Urinary bladder (tissue), 4 donors: Measurements from ENCODE around the gene GLDN. TPM values are rescaled to one million over a fixed set of nuclear protein-coding genes. Genes with fewer than 3 reads are reported as not detected.

Experiments used
- DNase-seq: peaks from one replicate; pipeline ENCODE4 v3.0.0-alpha.2; 2015; ENCODE audit errors: extremely low spot score
- H3K27ac ChIP-seq: one replicate; pipeline ENCODE4 v1.5.1; 2013; ENCODE audit warnings: low read depth, mild to moderate bottlenecking, moderate library complexity
- H3K36me3 ChIP-seq: one replicate; pipeline ENCODE4 v1.6.1; 2013; ENCODE audit warnings: mild to moderate bottlenecking, moderate library complexity; ENCODE audit not compliant: insufficient read depth
- H3K4me1 ChIP-seq: one replicate; pipeline ENCODE4 v1.6.1; 2013; ENCODE audit warnings: mild to moderate bottlenecking, moderate library complexity; ENCODE audit not compliant: insufficient read depth
- H3K4me3 ChIP-seq: one replicate; pipeline ENCODE4 v1.5.1; 2013; ENCODE audit warnings: low read depth, low read length
- WGBS: extraction: QIAGEN DNeasy Blood & Tissue Kit; methylation state at CpG from one replicate; pipeline ENCODE4 v1.1.7; 2013; 5-methylcytosine and 5-hydroxymethylcytosine counted together
- polyA plus RNA-seq: library from polyadenylated mRNA; stranded (reverse); fragments of 200-250 nt; gene quantifications from one replicate; pipeline ENCODE4 v1.2.3, GENCODE V29; 2013
- total RNA-seq: library from RNA; depleted of rRNA; stranded (reverse); fragments of >200 nt; gene quantifications from one replicate; pipeline ENCODE4 v1.2.3, GENCODE V29; 2014
- donor health status: healthy with polysubstance abuse.
- donor health status: healthy.

GLDN gene
- total and polyA plus RNA-seq, 2 donors, result 1.5 to 1.9 TPM

- no peak for DNase-seq
- Histone ChIP-seq H3K4me1 (peaks cover 1% of the 10 kb centered on the region), H3K36me3 (no peaks in the 10 kb centered on the region), H3K4me3 (no peak overlapping the region), H3K27ac (no peak overlapping the region)
Measured at GRCh38 chr15:51374131-51374530, 32.7 kb downstream of the GLDN start.

GRCh38 chr15:51375966-51376640 is 34.6 kb downstream of the GLDN start:
- H3K27ac ChIP-seq, result no peak overlapping the region
- 77% methylated on average over 3 of the region's 3 CpGs for WGBS

GRCh38 chr15:51377038-51377786 is 35.8 kb downstream of the GLDN start:
- no peak for DNase-seq
- H3K27ac ChIP-seq, result no peak overlapping the region
- no peak overlapping the region for H3K4me3 ChIP-seq
- H3K4me1 ChIP-seq, result no peaks in the 10 kb centered on the region
- no peaks in the 10 kb centered on the region for H3K36me3 ChIP-seq
- WGBS, result 85% methylated on average over 15 of the region's 15 CpGs

More at GRCh38 chr15:51375966-51376640, 34.6 kb downstream of the GLDN start:
- no peak for DNase-seq
- no peaks in the 10 kb centered on the region for H3K36me3 ChIP-seq
- H3K4me1 ChIP-seq, result no peaks in the 10 kb centered on the region
- H3K4me3 ChIP-seq, result no peak overlapping the region

DNA sequence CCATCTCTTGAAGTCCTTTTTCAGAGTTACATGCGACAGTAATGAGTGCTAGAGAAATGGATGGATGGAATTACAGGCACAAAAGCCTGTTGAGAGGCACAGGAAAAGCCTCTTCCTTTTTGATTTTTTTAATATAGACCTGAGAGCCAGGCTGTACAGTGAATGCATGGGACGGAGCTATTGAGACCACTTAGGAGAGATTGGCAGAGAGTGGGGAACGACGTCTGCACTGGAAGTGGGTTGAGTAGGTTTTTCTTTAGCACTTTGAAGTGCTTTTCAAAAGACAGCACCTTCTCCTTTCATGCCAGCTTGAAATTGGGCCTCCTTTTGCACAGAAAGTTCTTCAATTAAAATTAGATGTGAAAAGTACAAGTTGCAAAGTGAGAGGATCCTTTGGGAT is 37.0 kb downstream of the GLDN start:
- no peaks in the 10 kb centered on the region for H3K36me3 ChIP-seq
- WGBS, result 79% methylated on average over 4 of the region's 4 CpGs
- H3K27ac ChIP-seq, result no peak overlapping the region
- no peak for DNase-seq
- no peak overlapping the region for H3K4me3 ChIP-seq
- no peaks in the 10 kb centered on the region for H3K4me1 ChIP-seq

DNA sequence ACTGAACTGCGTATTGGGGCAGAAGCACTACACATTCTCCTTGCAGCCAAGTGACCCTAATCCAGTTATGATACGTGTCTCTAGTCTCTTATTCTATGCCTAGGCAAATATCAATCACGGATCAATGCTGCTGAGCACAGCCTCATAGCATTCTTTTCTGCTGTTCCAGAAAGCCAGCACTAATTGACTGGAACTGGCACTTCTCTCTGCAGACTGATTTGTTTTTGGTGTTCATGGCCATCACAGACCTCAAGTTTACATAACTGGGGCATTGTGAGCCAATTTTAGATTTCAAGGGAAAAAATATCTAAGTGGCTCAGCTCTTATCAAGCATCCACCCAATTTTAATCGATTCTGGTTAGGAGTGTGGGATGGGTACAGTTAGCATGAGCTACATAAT is 37.9 kb downstream of the GLDN start:
- no peak for DNase-seq
- Histone ChIP-seq H3K4me1 (no peaks in the 10 kb centered on the region), H3K36me3 (no peaks in the 10 kb centered on the region), H3K4me3 (no peak overlapping the region), H3K27ac (no peak overlapping the region)
- WGBS, result 73% methylated on average over 4 of the region's 4 CpGs

DNA sequence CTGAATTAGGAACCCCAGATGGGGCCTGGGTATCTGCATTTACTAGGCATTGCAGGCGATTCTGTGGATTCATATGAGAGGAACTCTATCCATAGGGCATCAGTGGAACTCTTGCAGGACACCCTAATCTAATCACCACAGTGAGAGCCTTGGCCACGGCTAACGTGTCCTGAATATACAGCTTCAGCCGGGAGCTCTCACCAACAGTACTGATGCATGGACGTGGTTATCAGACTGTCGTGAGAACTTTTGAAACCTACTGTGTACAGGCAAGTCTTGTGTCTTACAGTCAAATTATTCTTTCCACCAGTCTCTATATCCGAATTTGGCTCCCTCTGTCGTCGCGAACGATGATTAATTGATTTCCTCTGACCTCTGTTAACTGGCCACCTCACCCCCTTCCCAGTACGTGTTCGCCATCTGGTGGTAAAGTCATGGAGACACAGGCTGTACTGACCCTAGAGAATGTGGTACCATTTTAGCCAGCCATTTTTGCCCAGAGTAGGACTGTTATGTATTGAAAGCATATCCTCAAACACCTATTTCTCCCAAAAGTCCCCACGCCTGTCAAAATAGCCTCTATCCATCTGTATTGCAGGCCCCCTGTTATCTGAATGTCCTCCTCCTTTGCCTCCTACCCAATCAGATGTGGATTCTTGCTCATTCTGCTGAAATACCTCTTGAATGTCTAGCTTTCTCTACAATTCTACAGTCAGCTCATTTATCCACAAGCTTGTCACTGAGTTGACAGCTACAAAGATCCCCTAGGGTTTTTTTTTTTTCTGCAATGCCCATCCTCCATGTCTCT is 39.7 kb downstream of the GLDN start:
- H3K4me1 ChIP-seq, result no peaks in the 10 kb centered on the region
- H3K27ac ChIP-seq, result no peak overlapping the region
- DNase-seq, result peak; percentile 42
- no peaks in the 10 kb centered on the region for H3K36me3 ChIP-seq
- no peak overlapping the region for H3K4me3 ChIP-seq
- 24% methylated on average over 14 of the region's 14 CpGs for WGBS

DNA sequence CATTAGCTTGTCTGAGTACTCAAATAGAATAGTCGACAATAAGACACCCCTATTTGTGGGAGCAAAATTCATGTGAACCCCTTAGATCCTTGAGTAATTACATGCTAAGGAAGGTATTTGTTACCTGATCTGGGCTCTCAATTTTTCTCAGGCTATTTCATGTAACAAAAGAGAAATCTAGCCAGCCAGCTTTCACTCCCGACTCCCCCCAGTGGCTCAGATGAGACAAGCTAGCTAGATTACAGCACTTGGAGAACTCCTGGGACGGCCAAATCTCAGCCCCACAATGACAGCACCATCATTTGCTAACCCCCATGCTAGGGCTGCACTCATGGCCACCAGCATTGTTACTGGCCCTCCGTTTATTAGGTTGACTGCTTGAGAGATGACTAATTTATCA is 41.3 kb downstream of the GLDN start:
- Histone ChIP-seq H3K4me1 (no peaks in the 10 kb centered on the region), H3K4me3 (no peak overlapping the region), H3K36me3 (no peaks in the 10 kb centered on the region), H3K27ac (no peak overlapping the region)
- no peak for DNase-seq
- 29% methylated on average over 4 of the region's 4 CpGs for WGBS

- H3K27ac ChIP-seq, result no peak overlapping the region
- no peaks in the 10 kb centered on the region for H3K36me3 ChIP-seq
- H3K4me3 ChIP-seq, result no peak overlapping the region
- 88% methylated on average over 8 of the region's 8 CpGs for WGBS
- H3K4me1 ChIP-seq, result no peaks in the 10 kb centered on the region
- no peak for DNase-seq
Measured at GRCh38 chr15:51386029-51386428, 44.6 kb downstream of the GLDN start.

DNA sequence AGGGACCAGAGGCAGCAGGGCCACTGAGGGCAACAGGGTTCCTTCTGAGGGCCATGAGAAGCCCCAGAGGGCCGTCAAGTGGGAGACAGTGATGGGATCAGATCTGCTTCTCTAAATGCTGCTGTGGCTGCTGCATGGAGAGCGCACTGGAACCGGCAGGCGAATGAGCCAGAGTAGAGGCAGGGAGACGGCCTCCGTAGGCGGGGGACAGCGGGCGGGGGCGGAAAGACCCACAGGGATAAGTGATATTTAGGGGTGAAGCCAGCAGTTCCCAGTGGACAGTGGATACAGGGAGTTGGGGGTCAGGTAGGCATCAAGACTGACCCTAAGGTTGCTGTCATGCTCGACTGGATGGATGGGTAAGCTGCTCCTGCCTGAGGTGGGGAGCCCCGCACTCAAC is 45.0 kb downstream of the GLDN start:
- DNase-seq, result no peak
- WGBS, result 92% methylated on average over 12 of the region's 12 CpGs
- Histone ChIP-seq H3K27ac (no peak overlapping the region), H3K4me1 (no peaks in the 10 kb centered on the region), H3K36me3 (no peaks in the 10 kb centered on the region), H3K4me3 (no peak overlapping the region)

DNA sequence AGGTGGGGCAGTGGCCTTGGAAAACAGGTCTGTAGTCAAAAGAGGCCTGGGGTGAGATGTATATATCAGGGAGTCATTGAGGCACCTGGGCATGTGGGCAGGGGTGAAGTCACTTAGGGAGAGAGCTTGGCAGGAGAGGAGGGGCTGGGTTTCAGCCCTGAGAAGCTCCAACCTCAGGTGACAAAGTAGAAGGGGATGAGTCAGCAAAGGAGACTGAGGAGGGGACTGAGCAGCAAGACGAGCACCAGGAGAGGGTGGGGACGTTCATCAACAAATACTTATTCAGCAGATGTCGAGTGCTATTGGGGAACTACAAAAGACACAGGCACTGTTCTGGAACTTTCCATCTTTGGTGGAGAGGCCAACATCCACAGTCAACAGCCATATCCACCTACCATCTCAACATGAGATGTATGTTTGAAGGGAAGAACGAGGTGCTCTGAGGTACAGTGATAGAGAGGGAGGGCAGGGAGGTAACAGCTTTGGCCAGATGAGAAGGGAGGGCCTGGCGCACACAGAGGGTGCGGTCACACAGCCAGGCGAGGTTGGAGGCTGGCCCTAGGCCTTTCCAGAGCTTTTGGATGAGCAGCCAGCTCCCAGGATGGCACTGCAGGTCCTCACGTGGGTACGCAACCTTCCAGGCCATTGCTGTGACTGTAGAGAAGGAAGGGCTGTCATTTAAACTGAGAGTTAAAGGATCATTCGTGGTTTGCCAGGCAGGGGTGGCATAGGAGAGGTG is 45.7 kb downstream of the GLDN start:
- no peak for DNase-seq
- no peak overlapping the region for H3K4me3 ChIP-seq
- WGBS, result 87% methylated on average over 10 of the region's 10 CpGs

GRCh38 chr15:51387699-51388041 is 46.2 kb downstream of the GLDN start:
- H3K4me3 ChIP-seq, result no peak overlapping the region
- H3K27ac ChIP-seq, result no peak overlapping the region
- H3K4me1 ChIP-seq, result no peaks in the 10 kb centered on the region
- no peaks in the 10 kb centered on the region for H3K36me3 ChIP-seq
- 94% methylated on average over 3 of the region's 3 CpGs for WGBS
- DNase-seq, result no peak

More for the DNA sequence above, 45.7 kb downstream of the GLDN start:
- Histone ChIP-seq H3K36me3 (no peaks in the 10 kb centered on the region), H3K4me1 (no peaks in the 10 kb centered on the region), H3K27ac (no peak overlapping the region)

DNA sequence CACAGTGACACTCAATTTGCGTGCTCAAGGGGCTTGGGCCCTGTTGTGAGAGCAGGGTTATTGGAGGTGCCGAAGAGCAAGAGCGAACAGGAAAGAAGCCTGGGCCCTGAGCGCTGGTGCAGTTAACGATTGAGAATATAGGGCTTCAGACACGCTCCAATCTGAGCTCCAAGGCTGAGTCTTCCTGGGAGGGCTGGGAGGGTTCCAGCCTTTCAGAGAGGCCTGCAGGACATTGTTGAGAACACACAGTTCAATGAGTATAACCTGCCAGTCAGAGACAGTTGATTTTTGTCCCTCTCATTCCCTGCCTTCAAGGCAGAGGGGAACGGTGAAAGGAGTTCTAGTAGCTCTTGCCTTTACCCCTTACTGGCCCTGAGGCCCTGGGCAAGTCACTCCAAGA is 47.3 kb downstream of the GLDN start:
- 95% methylated on average over 7 of the region's 7 CpGs for WGBS
- no peak overlapping the region for H3K4me3 ChIP-seq

DNA sequence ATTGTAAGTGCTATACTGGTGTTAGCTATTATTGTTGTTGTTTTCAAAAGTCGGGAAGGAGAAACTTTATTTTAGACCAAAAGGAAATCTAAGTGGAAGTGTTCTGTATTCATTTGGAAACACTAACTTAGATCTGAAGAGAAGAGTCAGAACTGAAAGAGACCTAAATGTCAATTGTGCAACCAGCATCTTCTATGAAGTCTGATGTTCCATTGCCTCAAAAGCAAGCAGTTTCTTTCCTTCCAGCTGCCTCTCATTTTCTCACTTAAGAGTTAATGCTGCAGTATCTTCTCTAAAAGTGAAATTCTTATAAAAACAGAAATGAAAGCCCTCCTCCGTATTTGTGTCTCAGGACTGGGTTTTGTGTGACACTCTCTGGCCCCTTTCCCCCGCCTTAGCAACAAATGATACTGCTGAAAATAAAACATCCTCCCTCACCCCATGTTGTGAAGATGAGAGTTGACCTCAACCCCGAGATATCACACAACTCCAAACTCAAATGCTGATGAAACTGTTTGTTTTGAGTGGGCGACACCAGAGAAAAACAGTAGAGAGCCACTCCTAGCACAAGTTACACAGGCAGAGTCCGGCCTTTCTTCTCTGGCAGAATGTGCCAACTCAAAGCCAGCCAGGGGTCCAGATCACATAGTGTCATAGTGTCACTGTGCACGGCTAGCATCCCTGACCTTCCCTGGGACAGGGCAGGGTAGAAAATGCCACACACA is 48.9 kb downstream of the GLDN start:
- no peak for DNase-seq
- no peaks in the 10 kb centered on the region for H3K36me3 ChIP-seq
- H3K27ac ChIP-seq, result no peak overlapping the region
- no peak overlapping the region for H3K4me3 ChIP-seq
- no peaks in the 10 kb centered on the region for H3K4me1 ChIP-seq
- WGBS, result 72% methylated on average over 7 of the region's 7 CpGs

More for the DNA sequence above, 47.3 kb downstream of the GLDN start:
- H3K27ac ChIP-seq, result no peak overlapping the region
- H3K36me3 ChIP-seq, result no peaks in the 10 kb centered on the region
- no peaks in the 10 kb centered on the region for H3K4me1 ChIP-seq
- no peak for DNase-seq
